Urinary bladder (tissue), 4 donors: ENCODE results near the gene GLT8D2. TPM values are rescaled to one million over a fixed set of nuclear protein-coding genes. Genes with fewer than 3 reads are reported as not detected.

Experiments
- DNase-seq: peaks from one replicate; pipeline ENCODE4 v3.0.0-alpha.2; 2015; ENCODE audit errors: extremely low spot score
- H3K27ac ChIP-seq: one replicate; pipeline ENCODE4 v1.5.1; 2013; ENCODE audit warnings: low read depth, mild to moderate bottlenecking, moderate library complexity
- H3K36me3 ChIP-seq: one replicate; pipeline ENCODE4 v1.6.1; 2013; ENCODE audit warnings: mild to moderate bottlenecking, moderate library complexity; ENCODE audit not compliant: insufficient read depth
- H3K4me1 ChIP-seq: one replicate; pipeline ENCODE4 v1.6.1; 2013; ENCODE audit warnings: mild to moderate bottlenecking, moderate library complexity; ENCODE audit not compliant: insufficient read depth
- H3K4me3 ChIP-seq: one replicate; pipeline ENCODE4 v1.5.1; 2013; ENCODE audit warnings: low read depth, low read length
- WGBS: extraction: QIAGEN DNeasy Blood & Tissue Kit; methylation state at CpG from one replicate; pipeline ENCODE4 v1.1.7; 2013; 5-methylcytosine and 5-hydroxymethylcytosine counted together
- polyA plus RNA-seq: library from polyadenylated mRNA; stranded (reverse); fragments of 200-250 nt; gene quantifications from one replicate; pipeline ENCODE4 v1.2.3, GENCODE V29; 2013
- total RNA-seq: library from RNA; depleted of rRNA; stranded (reverse); fragments of >200 nt; gene quantifications from one replicate; pipeline ENCODE4 v1.2.3, GENCODE V29; 2014
- donor health status: healthy with polysubstance abuse.
- donor health status: healthy.

GLT8D2 gene
- total and polyA plus RNA-seq, 2 donors: 37.2 to 101 TPM

- H3K36me3 ChIP-seq: no peaks in the 10 kb centered on the region
- WGBS: 73% methylated on average over 2 of the region's 2 CpGs
- DNase-seq: no peak
- H3K4me3 ChIP-seq: no peak overlapping the region
- H3K27ac ChIP-seq: no peak overlapping the region
- no peaks in the 10 kb centered on the region for H3K4me1 ChIP-seq
Observed at GRCh38 chr12:104003596-104003995, 46.4 kb downstream of the GLT8D2 start.

- 97% methylated on average over 3 of the region's 3 CpGs for WGBS
Observed at GRCh38 chr12:104002686-104003085, 47.3 kb downstream of the GLT8D2 start.

GRCh38 chr12:104000807-104001434 is 49.1 kb downstream of the GLT8D2 start:
- H3K36me3 ChIP-seq: no peaks in the 10 kb centered on the region
- no peak overlapping the region for H3K4me3 ChIP-seq
- H3K27ac ChIP-seq: no peak overlapping the region
- DNase-seq: no peak
- H3K4me1 ChIP-seq: no peaks in the 10 kb centered on the region
- 82% methylated on average over 3 of the region's 3 CpGs for WGBS

More at GRCh38 chr12:104002686-104003085, 47.3 kb downstream of the GLT8D2 start:
- Histone ChIP-seq H3K36me3 (no peaks in the 10 kb centered on the region), H3K27ac (no peak overlapping the region), H3K4me3 (no peak overlapping the region), H3K4me1 (no peaks in the 10 kb centered on the region)
- no peak for DNase-seq

GRCh38 chr12:103998976-103999375 is 51.0 kb downstream of the GLT8D2 start:
- Histone ChIP-seq H3K4me3 (no peak overlapping the region), H3K4me1 (no peaks in the 10 kb centered on the region), H3K27ac (no peak overlapping the region), H3K36me3 (no peaks in the 10 kb centered on the region)
- 57% methylated on average over 5 of the region's 5 CpGs for WGBS
- DNase-seq: no peak

- 28% methylated on average over 16 of the region's 16 CpGs for WGBS
- Histone ChIP-seq H3K4me1 (no peaks in the 10 kb centered on the region), H3K36me3 (no peaks in the 10 kb centered on the region), H3K4me3 (no peak overlapping the region), H3K27ac (no peak overlapping the region)
- DNase-seq: peak; percentile 42
Observed at GRCh38 chr12:103997286-103997900, 52.6 kb downstream of the GLT8D2 start.

- WGBS: 77% methylated on average over 5 of the region's 5 CpGs
- DNase-seq: no peak
- Histone ChIP-seq H3K36me3 (no peaks in the 10 kb centered on the region), H3K27ac (no peak overlapping the region), H3K4me3 (no peak overlapping the region), H3K4me1 (no peaks in the 10 kb centered on the region)
Observed at GRCh38 chr12:103996595-103996994, 53.4 kb downstream of the GLT8D2 start.

GRCh38 chr12:103994235-103994634 is 55.8 kb downstream of the GLT8D2 start:
- Histone ChIP-seq H3K36me3 (no peaks in the 10 kb centered on the region), H3K4me1 (no peaks in the 10 kb centered on the region), H3K27ac (no peak overlapping the region), H3K4me3 (no peak overlapping the region)
- DNase-seq: no peak
- 95% methylated on average over 4 of the region's 4 CpGs for WGBS

- WGBS: 92% methylated on average over 2 of the region's 2 CpGs
- peaks cover 2% of the 10 kb centered on the region for H3K36me3 ChIP-seq
- H3K4me3 ChIP-seq: no peak overlapping the region
- DNase-seq: no peak
- H3K4me1 ChIP-seq: no peaks in the 10 kb centered on the region
- H3K27ac ChIP-seq: no peak overlapping the region
Observed at GRCh38 chr12:103986829-103987228, 63.2 kb downstream of the GLT8D2 start.

- no peak overlapping the region for H3K4me3 ChIP-seq
- peaks cover 4% of the 10 kb centered on the region for H3K4me1 ChIP-seq
- H3K27ac ChIP-seq: no peak overlapping the region
- H3K36me3 ChIP-seq: peaks cover 2% of the 10 kb centered on the region
- DNase-seq: no peak
- 95% methylated on average over 4 of the region's 4 CpGs for WGBS
Observed at GRCh38 chr12:103978384-103978982, 71.5 kb downstream of the GLT8D2 start.

GRCh38 chr12:103975368-103975767 is 74.6 kb downstream of the GLT8D2 start:
- DNase-seq: no peak
- H3K4me3 ChIP-seq: no peak overlapping the region
- peaks cover 2% of the 10 kb centered on the region for H3K36me3 ChIP-seq
- H3K4me1 ChIP-seq: peaks cover 4% of the 10 kb centered on the region
- WGBS: 73% methylated on average over 2 of the region's 2 CpGs
- H3K27ac ChIP-seq: no peak overlapping the region

- WGBS: 65% methylated on average over 2 of the region's 2 CpGs
- no peak for DNase-seq
- peaks cover 4% of the 10 kb centered on the region for H3K4me1 ChIP-seq
Observed at GRCh38 chr12:103973909-103974308, 76.1 kb downstream of the GLT8D2 start.

GRCh38 chr12:103969391-103969790 is 80.6 kb downstream of the GLT8D2 start:
- no peak for DNase-seq
- Histone ChIP-seq H3K4me3 (no peak overlapping the region), H3K4me1 (peaks cover 2% of the 10 kb centered on the region), H3K36me3 (no peaks in the 10 kb centered on the region), H3K27ac (peak overlapping the region; percentile 18)
- WGBS: 58% methylated on average over 2 of the region's 2 CpGs

More at GRCh38 chr12:103973909-103974308, 76.1 kb downstream of the GLT8D2 start:
- Histone ChIP-seq H3K4me3 (no peak overlapping the region), H3K36me3 (peaks cover 2% of the 10 kb centered on the region), H3K27ac (no peak overlapping the region)

- H3K36me3 ChIP-seq: no peaks in the 10 kb centered on the region
- 22% methylated on average over 1 of the region's 1 CpG for WGBS
- H3K4me1 ChIP-seq: no peaks in the 10 kb centered on the region
- peak overlapping the region; percentile 68 for H3K4me3 ChIP-seq
- no peak overlapping the region for H3K27ac ChIP-seq
- no peak for DNase-seq
Observed at GRCh38 chr12:103966736-103967135, 83.3 kb downstream of the GLT8D2 start.
